ENCODE data around the gene C1QTNF12.

GRCh38 chr1:1208713-1209433 lies 37.6 kb downstream of the C1QTNF12 start:
- no peak for TF ChIP-seq CTCF (IDR thresholded peaks at IDR 0.05)
- no peak for TF ChIP-seq POLR2A (IDR thresholded peaks at IDR 0.05)

Measured in esophagus squamous epithelium (tissue), 4 donors.